T-helper 17 cell (primary cell): Measurements from ENCODE around the gene INHBA. TPM values are rescaled to one million over a fixed set of nuclear protein-coding genes. Genes with fewer than 3 reads are reported as not detected.

Source experiments
- ATAC-seq: fragments of 150-1000 bp; cut with Tn5 transposase; 2 replicates; pipeline ENCODE4 v1.10.0; 2021; ENCODE audit warnings: mild to moderate bottlenecking, moderate library complexity
- DNase-seq, 3 donors: peaks; one replicate each; pipeline versions ENCODE4 v3.0.0 to v3.0.0-alpha.2; 2020 to 2021
- H3K9me3 ChIP-seq: one replicate; pipeline ENCODE4 v1.7.0; 2013; ENCODE audit warnings: low read length, mild to moderate bottlenecking; ENCODE audit not compliant: control insufficient read depth, poor library complexity, severe bottlenecking
- H3K27ac Mint-ChIP-seq: one replicate; pipeline ENCODE4 v1.8.0; 2022; ENCODE audit warnings: mild to moderate bottlenecking, moderate library complexity, mixed read lengths
- H3K27me3 Mint-ChIP-seq: one replicate; pipeline ENCODE4 v1.8.0; 2022; ENCODE audit warnings: mixed read lengths
- H3K36me3 Mint-ChIP-seq: one replicate; pipeline ENCODE4 v1.8.0; 2022; ENCODE audit warnings: low read depth, mixed read lengths
- H3K4me1 Mint-ChIP-seq: one replicate; pipeline ENCODE4 v1.8.0; 2022; ENCODE audit warnings: mild to moderate bottlenecking, mixed read lengths
- H3K4me3 Mint-ChIP-seq: one replicate; pipeline ENCODE4 v1.8.0; 2022; ENCODE audit warnings: mild to moderate bottlenecking, moderate library complexity, mixed read lengths
- total RNA-seq, 4 donors: library from RNA in 2 of 4; stranded (reverse) in 2 of 4; gene quantifications; one replicate each; pipeline ENCODE4 v1.2.3 and lab custom pipeline; 2022 to 2026

Gene INHBA
- total RNA-seq, 2 donors from 2014 or later: 0.12 TPM; not detected in 1

- no peaks in the 10 kb centered on the region for H3K4me1 Mint-ChIP-seq
- no peaks in the 10 kb centered on the region for H3K9me3 ChIP-seq
- ATAC-seq: no peak
- H3K4me3 Mint-ChIP-seq: no peak overlapping the region
- H3K27ac Mint-ChIP-seq: no peak overlapping the region
- no peak for DNase-seq
- H3K36me3 Mint-ChIP-seq: no peaks in the 10 kb centered on the region
- H3K27me3 Mint-ChIP-seq: peaks cover 5% of the 10 kb centered on the region
These were observed 28.9 kb upstream of the INHBA start for GRCh38 chr7:41731493-41732435.

GRCh38 chr7:41730668-41731067 is 27.8 kb upstream of the INHBA start:
- peaks cover 3% of the 10 kb centered on the region for H3K27me3 Mint-ChIP-seq

GRCh38 chr7:41730161-41730560 is 27.3 kb upstream of the INHBA start:
- H3K4me1 Mint-ChIP-seq: no peaks in the 10 kb centered on the region
- H3K9me3 ChIP-seq: peaks cover 5% of the 10 kb centered on the region
- H3K36me3 Mint-ChIP-seq: no peaks in the 10 kb centered on the region
- no peak overlapping the region for H3K27ac Mint-ChIP-seq
- no peaks in the 10 kb centered on the region for H3K27me3 Mint-ChIP-seq
- DNase-seq: no peak
- no peak for ATAC-seq
- no peak overlapping the region for H3K4me3 Mint-ChIP-seq

More at GRCh38 chr7:41730668-41731067, 27.8 kb upstream of the INHBA start:
- H3K36me3 Mint-ChIP-seq: no peaks in the 10 kb centered on the region
- H3K27ac Mint-ChIP-seq: no peak overlapping the region
- no peak for DNase-seq
- no peaks in the 10 kb centered on the region for H3K4me1 Mint-ChIP-seq
- ATAC-seq: no peak
- peaks cover 5% of the 10 kb centered on the region for H3K9me3 ChIP-seq
- H3K4me3 Mint-ChIP-seq: no peak overlapping the region

GRCh38 chr7:41729059-41729458 is 26.2 kb upstream of the INHBA start:
- Mint-ChIP-seq H3K27ac (no peak overlapping the region), H3K36me3 (no peaks in the 10 kb centered on the region)
- no peak for ATAC-seq

GRCh38 chr7:41725013-41725412 is 22.1 kb upstream of the INHBA start:
- H3K4me1 Mint-ChIP-seq: no peaks in the 10 kb centered on the region
- no peak overlapping the region for H3K4me3 Mint-ChIP-seq
- H3K36me3 Mint-ChIP-seq: no peaks in the 10 kb centered on the region
- no peak for ATAC-seq
- H3K27me3 Mint-ChIP-seq: no peaks in the 10 kb centered on the region
- H3K27ac Mint-ChIP-seq: no peak overlapping the region
- H3K9me3 ChIP-seq: peaks cover 5% of the 10 kb centered on the region
- DNase-seq: no peak

More at GRCh38 chr7:41729059-41729458, 26.2 kb upstream of the INHBA start:
- Mint-ChIP-seq H3K4me3 (no peak overlapping the region), H3K4me1 (no peaks in the 10 kb centered on the region), H3K27me3 (no peaks in the 10 kb centered on the region)
- no peak for DNase-seq
- H3K9me3 ChIP-seq: peaks cover 5% of the 10 kb centered on the region

- Mint-ChIP-seq H3K4me3 (no peak overlapping the region), H3K4me1 (no peaks in the 10 kb centered on the region), H3K27me3 (no peaks in the 10 kb centered on the region), H3K27ac (no peak overlapping the region), H3K36me3 (no peaks in the 10 kb centered on the region)
- ATAC-seq (no peak), DNase-seq (no peak)
- H3K9me3 ChIP-seq: peaks cover 2% of the 10 kb centered on the region
These were observed 18.0 kb upstream of the INHBA start for GRCh38 chr7:41720886-41721285.

GRCh38 chr7:41720046-41720445 is 17.2 kb upstream of the INHBA start:
- no peaks in the 10 kb centered on the region for H3K9me3 ChIP-seq
- no peak for ATAC-seq
- DNase-seq: no peak
- Mint-ChIP-seq H3K36me3 (no peaks in the 10 kb centered on the region), H3K4me3 (no peak overlapping the region), H3K27me3 (no peaks in the 10 kb centered on the region), H3K27ac (no peak overlapping the region), H3K4me1 (no peaks in the 10 kb centered on the region)

GRCh38 chr7:41716691-41717090 is 13.8 kb upstream of the INHBA start:
- Mint-ChIP-seq H3K36me3 (no peaks in the 10 kb centered on the region), H3K27ac (no peak overlapping the region), H3K27me3 (no peaks in the 10 kb centered on the region), H3K4me1 (no peaks in the 10 kb centered on the region), H3K4me3 (no peak overlapping the region)
- no peak for ATAC-seq
- H3K9me3 ChIP-seq: no peaks in the 10 kb centered on the region
- no peak for DNase-seq

GRCh38 chr7:41715000-41715399 is 12.1 kb upstream of the INHBA start:
- Mint-ChIP-seq H3K27ac (no peak overlapping the region), H3K4me1 (no peaks in the 10 kb centered on the region), H3K4me3 (no peak overlapping the region), H3K36me3 (no peaks in the 10 kb centered on the region), H3K27me3 (no peaks in the 10 kb centered on the region)
- no peak for DNase-seq
- no peak for ATAC-seq
- no peaks in the 10 kb centered on the region for H3K9me3 ChIP-seq

GRCh38 chr7:41711283-41712064 is 8.6 kb upstream of the INHBA start:
- Mint-ChIP-seq H3K36me3 (no peaks in the 10 kb centered on the region), H3K27ac (no peak overlapping the region), H3K4me1 (no peaks in the 10 kb centered on the region), H3K27me3 (peaks cover 20% of the 10 kb centered on the region), H3K4me3 (no peak overlapping the region)
- no peaks in the 10 kb centered on the region for H3K9me3 ChIP-seq
- DNase-seq (no peak), ATAC-seq (no peak)

- H3K27ac Mint-ChIP-seq: no peak overlapping the region
- no peak overlapping the region for H3K4me3 Mint-ChIP-seq
- no peaks in the 10 kb centered on the region for H3K36me3 Mint-ChIP-seq
- peaks cover 24% of the 10 kb centered on the region for H3K27me3 Mint-ChIP-seq
- DNase-seq (no peak), ATAC-seq (no peak)
- no peaks in the 10 kb centered on the region for H3K9me3 ChIP-seq
- H3K4me1 Mint-ChIP-seq: no peaks in the 10 kb centered on the region
These were observed 7.9 kb upstream of the INHBA start for GRCh38 chr7:41710838-41711237.

- Mint-ChIP-seq H3K27me3 (peaks cover 31% of the 10 kb centered on the region), H3K36me3 (no peaks in the 10 kb centered on the region), H3K4me3 (no peak overlapping the region), H3K4me1 (no peaks in the 10 kb centered on the region), H3K27ac (no peak overlapping the region)
- no peak for DNase-seq
- no peaks in the 10 kb centered on the region for H3K9me3 ChIP-seq
- no peak for ATAC-seq
These were observed 6.7 kb upstream of the INHBA start for GRCh38 chr7:41709621-41710020.

GRCh38 chr7:41708581-41709358 is 5.9 kb upstream of the INHBA start:
- Mint-ChIP-seq H3K4me1 (peaks cover 2% of the 10 kb centered on the region), H3K27me3 (peaks cover 36% of the 10 kb centered on the region), H3K4me3 (no peak overlapping the region), H3K36me3 (no peaks in the 10 kb centered on the region), H3K27ac (no peak overlapping the region)
- DNase-seq (no peak), ATAC-seq (no peak)
- H3K9me3 ChIP-seq: no peaks in the 10 kb centered on the region
